Stimulated activated CD8-positive, alpha-beta memory T cell treated with anti-CD3 and anti-CD28 coated beads, Interleukin-4, amount 100 ng/mL, for 48 hours (primary cell): Measurements from ENCODE around the gene SASH1.

Experiments used
- DNase-seq: peaks from one replicate; pipeline ENCODE4 v3.0.0-alpha.2; 2020

The SASH1 gene

GRCh38 chr6:148407372-148407771 lies 64.7 kb downstream of the SASH1 start:
- DNase-seq: no peak

- DNase-seq: no peak
Observed at GRCh38 chr6:148413321-148414091, 70.9 kb downstream of the SASH1 start.

- no peak for DNase-seq
Observed at GRCh38 chr6:148414092-148414489, 71.5 kb downstream of the SASH1 start.

GRCh38 chr6:148414836-148415235 lies 72.2 kb downstream of the SASH1 start:
- no peak for DNase-seq

GRCh38 chr6:148415511-148416260 lies 73.0 kb downstream of the SASH1 start:
- DNase-seq: no peak

GRCh38 chr6:148416330-148416965 lies 73.8 kb downstream of the SASH1 start:
- no peak for DNase-seq

GRCh38 chr6:148417045-148417444 lies 74.4 kb downstream of the SASH1 start:
- DNase-seq: no peak

- no peak for DNase-seq
Observed at GRCh38 chr6:148419430-148419829, 76.8 kb downstream of the SASH1 start.

- no peak for DNase-seq
Observed at GRCh38 chr6:148422085-148422484, 79.4 kb downstream of the SASH1 start.

GRCh38 chr6:148423133-148423532 lies 80.5 kb downstream of the SASH1 start:
- DNase-seq: no peak

GRCh38 chr6:148423601-148424270 lies 81.1 kb downstream of the SASH1 start:
- no peak for DNase-seq

GRCh38 chr6:148425443-148425842 lies 82.8 kb downstream of the SASH1 start:
- no peak for DNase-seq

GRCh38 chr6:148426317-148426977 lies 83.8 kb downstream of the SASH1 start:
- DNase-seq: no peak

GRCh38 chr6:148427333-148427732 lies 84.7 kb downstream of the SASH1 start:
- DNase-seq: no peak

- DNase-seq: no peak
Observed at GRCh38 chr6:148429423-148429822, 86.8 kb downstream of the SASH1 start.

GRCh38 chr6:148430897-148431296 lies 88.3 kb downstream of the SASH1 start:
- no peak for DNase-seq

GRCh38 chr6:148431413-148431812 lies 88.8 kb downstream of the SASH1 start:
- DNase-seq: no peak

GRCh38 chr6:148431840-148432239 lies 89.2 kb downstream of the SASH1 start:
- DNase-seq: no peak

- no peak for DNase-seq
Observed at GRCh38 chr6:148432462-148433195, 90.0 kb downstream of the SASH1 start.

GRCh38 chr6:148435386-148435785 lies 92.7 kb downstream of the SASH1 start:
- no peak for DNase-seq

- no peak for DNase-seq
Observed at GRCh38 chr6:148436466-148436865, 93.8 kb downstream of the SASH1 start.

GRCh38 chr6:148438632-148439031 lies 96.0 kb downstream of the SASH1 start:
- no peak for DNase-seq
